Smooth muscle cell (in vitro differentiated cells): Measurements from ENCODE around the gene TPMT. TPM values are rescaled to one million over a fixed set of nuclear protein-coding genes. Genes with fewer than 3 reads are reported as not detected.
A peak's percentile ranks its signal among the peaks of the same experiment; 100 is the strongest.
"Not testable (repeated sequence)": the region's sequence is repeated elsewhere in the genome, so short reads cannot be mapped to it uniquely, and the experiment has no call there.

Experiments
- DNase-seq: peaks from one replicate; lab custom pipeline; 2025; ENCODE audit not compliant: unreplicated experiment; lab: John Stamatoyannopoulos, UW
- H2AFZ ChIP-seq: fragments of 200-600 bp; sonication (generic); 2 replicates; pipeline ENCODE4 v1.6.0; 2016; ENCODE audit warnings: antibody characterized with exemption, low read depth, mild to moderate bottlenecking
- H3F3A ChIP-seq: fragments of 200-600 bp; sonication (generic); 2 replicates; pipeline ENCODE4 v1.6.0; 2017; ENCODE audit warnings: antibody characterized with exemption, low read depth
- H3K27ac ChIP-seq: fragments of 200-600 bp; sonication (generic); 2 replicates; pipeline ENCODE4 v1.5.1; 2016; ENCODE audit warnings: low read depth, mild to moderate bottlenecking
- H3K27me3 ChIP-seq: fragments of 200-600 bp; sonication (generic); 2 replicates; pipeline ENCODE4 v1.6.1; 2016; ENCODE audit warnings: low read depth, mild to moderate bottlenecking
- H3K36me3 ChIP-seq: fragments of 200-600 bp; sonication (generic); 2 replicates; pipeline ENCODE4 v1.5.1; 2016; ENCODE audit warnings: low read depth
- H3K4me1 ChIP-seq: fragments of 200-600 bp; sonication (generic); 2 replicates; pipeline ENCODE4 v1.5.1; 2016; ENCODE audit warnings: low read depth
- H3K4me2 ChIP-seq: fragments of 200-600 bp; sonication (generic); 2 replicates; pipeline ENCODE4 v1.6.0; 2016; ENCODE audit warnings: mild to moderate bottlenecking
- H3K4me3 ChIP-seq: fragments of 200-600 bp; sonication (generic); 2 replicates; pipeline ENCODE4 v1.5.1; 2016; ENCODE audit warnings: mild to moderate bottlenecking
- H3K79me2 ChIP-seq: fragments of 200-600 bp; sonication (generic); 2 replicates; pipeline ENCODE4 v1.6.0; 2016; ENCODE audit warnings: low read depth, mild to moderate bottlenecking
- H3K9ac ChIP-seq: fragments of 200-600 bp; sonication (generic); 2 replicates; pipeline ENCODE4 v1.6.0; 2016; ENCODE audit warnings: low read depth
- H3K9me3 ChIP-seq: fragments of 200-600 bp; sonication (generic); replicated peaks from 2 replicates; pipeline ENCODE4 v1.5.1; 2016; ENCODE audit warnings: low read depth
- H4K20me1 ChIP-seq: fragments of 200-600 bp; sonication (generic); 2 replicates; pipeline ENCODE4 v1.6.0; 2016; ENCODE audit warnings: low read depth
- WGBS: methylation state at CpG from one replicate; pipeline ENCODE4 v1.1.7; 2016; ENCODE audit warnings: low lambda C conversion rate; 5-methylcytosine and 5-hydroxymethylcytosine counted together
- polyA plus RNA-seq: library from polyadenylated mRNA; unstranded; fragments of >200 nt; fragmentation: Nextera tagmentation; extraction: Ambion mirVana; gene quantifications from 2 replicates; pipeline ENCODE4 v1.2.1, GENCODE V29; 2016
- total RNA-seq: library from RNA; depleted of rRNA; stranded (reverse); fragments of >200 nt; gene quantifications from 2 replicates; pipeline ENCODE4 v1.2.3, GENCODE V29; 2014
- TF ChIP-seq, protein P1 (sequence below): fragments of 200-600 bp; sonication (generic); IDR thresholded peaks from 2 replicates; pipeline ENCODE4 v1.5.1; 2017; ENCODE audit warnings: borderline replicate concordance, mild to moderate bottlenecking, antibody characterized with exemption; ENCODE audit not compliant: insufficient read depth, poor library complexity, severe bottlenecking

TPMT gene
- total and polyA plus RNA-seq, 2 experiments from 2014 or later, result 4.9 to 9.6 TPM

DNA sequence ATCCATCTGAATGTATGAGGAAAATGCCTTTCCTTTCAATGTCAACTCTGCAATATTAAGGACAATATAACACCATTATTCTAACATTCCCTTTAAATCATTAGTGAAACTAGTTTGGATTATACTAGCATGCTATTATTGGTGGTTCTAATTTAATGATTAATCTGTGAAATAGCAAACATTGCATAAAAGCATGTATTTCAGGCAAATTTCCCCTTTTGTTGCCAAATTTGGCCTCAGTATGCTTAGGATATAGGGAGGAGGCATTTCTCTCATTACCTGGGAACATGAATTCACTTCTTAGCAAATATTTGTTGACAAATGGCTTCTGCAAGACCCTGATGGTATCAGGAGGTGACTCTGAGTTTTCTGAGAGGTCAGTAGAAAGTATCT, 1.6 kb downstream of the TPMT start:
- Histone ChIP-seq H3K9ac (no peak overlapping the region), H3K36me3 (no peaks in the 10 kb centered on the region), H3K4me2 (peak overlapping the region; percentile 92), H2AFZ (no peak overlapping the region), H3K27ac (no peak overlapping the region), H3K79me2 (peaks cover 3% of the 10 kb centered on the region), H3F3A (peaks cover 4% of the 10 kb centered on the region), H3K4me3 (peak overlapping the region; percentile 96), H3K27me3 (no peaks in the 10 kb centered on the region), H4K20me1 (no peaks in the 10 kb centered on the region), H3K4me1 (peaks cover 16% of the 10 kb centered on the region), H3K9me3 (no peaks in the 10 kb centered on the region)
- TF ChIP-seq, protein P1, sequence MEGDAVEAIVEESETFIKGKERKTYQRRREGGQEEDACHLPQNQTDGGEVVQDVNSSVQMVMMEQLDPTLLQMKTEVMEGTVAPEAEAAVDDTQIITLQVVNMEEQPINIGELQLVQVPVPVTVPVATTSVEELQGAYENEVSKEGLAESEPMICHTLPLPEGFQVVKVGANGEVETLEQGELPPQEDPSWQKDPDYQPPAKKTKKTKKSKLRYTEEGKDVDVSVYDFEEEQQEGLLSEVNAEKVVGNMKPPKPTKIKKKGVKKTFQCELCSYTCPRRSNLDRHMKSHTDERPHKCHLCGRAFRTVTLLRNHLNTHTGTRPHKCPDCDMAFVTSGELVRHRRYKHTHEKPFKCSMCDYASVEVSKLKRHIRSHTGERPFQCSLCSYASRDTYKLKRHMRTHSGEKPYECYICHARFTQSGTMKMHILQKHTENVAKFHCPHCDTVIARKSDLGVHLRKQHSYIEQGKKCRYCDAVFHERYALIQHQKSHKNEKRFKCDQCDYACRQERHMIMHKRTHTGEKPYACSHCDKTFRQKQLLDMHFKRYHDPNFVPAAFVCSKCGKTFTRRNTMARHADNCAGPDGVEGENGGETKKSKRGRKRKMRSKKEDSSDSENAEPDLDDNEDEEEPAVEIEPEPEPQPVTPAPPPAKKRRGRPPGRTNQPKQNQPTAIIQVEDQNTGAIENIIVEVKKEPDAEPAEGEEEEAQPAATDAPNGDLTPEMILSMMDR, result no peak
- DNase-seq, result no peak

DNA sequence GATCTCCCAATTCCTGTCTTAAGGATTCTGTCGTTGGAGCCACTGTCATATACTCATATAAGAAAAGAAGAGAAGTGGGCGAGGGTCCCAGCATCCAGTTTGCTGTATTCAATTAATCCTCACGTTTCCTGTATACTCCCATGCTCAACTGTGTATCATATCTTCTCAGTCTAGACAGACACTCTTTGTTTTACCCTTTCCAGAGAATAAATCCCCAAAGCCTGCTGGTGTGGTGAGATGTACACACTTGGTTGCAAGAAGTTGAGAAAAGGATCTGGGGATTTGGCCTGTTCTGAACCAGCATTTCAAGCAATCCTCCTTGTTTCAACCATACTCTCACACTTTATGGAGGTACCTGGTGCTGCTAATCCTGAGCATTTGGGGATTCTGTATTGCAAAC, 3.1 kb downstream of the TPMT start:
- H3K4me2 ChIP-seq, result no peak overlapping the region
- TF ChIP-seq, protein P1, result no peak
- peaks cover 4% of the 10 kb centered on the region for H3F3A ChIP-seq
- H2AFZ ChIP-seq, result no peak overlapping the region
- no peak for DNase-seq
- no peak overlapping the region for H3K27ac ChIP-seq
- 72% methylated on average over 3 of the region's 3 CpGs for WGBS
- no peaks in the 10 kb centered on the region for H3K9me3 ChIP-seq
- no peaks in the 10 kb centered on the region for H3K36me3 ChIP-seq
- peaks cover 16% of the 10 kb centered on the region for H3K4me1 ChIP-seq
- H3K4me3 ChIP-seq, result no peak overlapping the region
- peaks cover 3% of the 10 kb centered on the region for H3K79me2 ChIP-seq
- no peak overlapping the region for H3K9ac ChIP-seq
- H4K20me1 ChIP-seq, result no peaks in the 10 kb centered on the region
- no peaks in the 10 kb centered on the region for H3K27me3 ChIP-seq

DNA sequence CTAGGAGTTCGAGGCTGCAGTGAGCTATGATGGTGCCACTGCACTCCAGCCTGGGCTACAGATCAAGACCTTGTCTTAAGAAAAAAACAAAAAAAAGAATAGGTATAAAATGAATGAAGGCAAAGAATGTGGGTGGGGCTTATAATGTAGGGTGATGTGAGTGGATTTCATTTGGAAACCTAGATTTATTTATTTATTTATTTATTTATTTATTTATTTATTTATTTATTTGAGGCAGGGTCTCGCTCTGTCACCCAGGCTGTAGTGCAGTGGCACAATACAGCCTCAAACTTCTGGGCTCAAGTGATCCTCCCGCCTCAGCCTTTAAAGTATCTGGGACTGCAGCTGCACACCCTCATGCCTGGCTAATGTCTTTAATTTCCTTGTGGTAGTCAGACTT, 3.5 kb downstream of the TPMT start:
- H2AFZ ChIP-seq, H3K36me3 ChIP-seq, H3F3A ChIP-seq, H3K9ac ChIP-seq, H3K27me3 ChIP-seq, H3K27ac ChIP-seq, H3K4me2 ChIP-seq, DNase-seq, H3K4me3 ChIP-seq, H3K79me2 ChIP-seq, H4K20me1 ChIP-seq, H3K9me3 ChIP-seq: not testable (repeated sequence)
- peaks cover 15% of the 10 kb centered on the region for H3K4me1 ChIP-seq
- WGBS, result 91% methylated on average over 3 of the region's 3 CpGs

DNA sequence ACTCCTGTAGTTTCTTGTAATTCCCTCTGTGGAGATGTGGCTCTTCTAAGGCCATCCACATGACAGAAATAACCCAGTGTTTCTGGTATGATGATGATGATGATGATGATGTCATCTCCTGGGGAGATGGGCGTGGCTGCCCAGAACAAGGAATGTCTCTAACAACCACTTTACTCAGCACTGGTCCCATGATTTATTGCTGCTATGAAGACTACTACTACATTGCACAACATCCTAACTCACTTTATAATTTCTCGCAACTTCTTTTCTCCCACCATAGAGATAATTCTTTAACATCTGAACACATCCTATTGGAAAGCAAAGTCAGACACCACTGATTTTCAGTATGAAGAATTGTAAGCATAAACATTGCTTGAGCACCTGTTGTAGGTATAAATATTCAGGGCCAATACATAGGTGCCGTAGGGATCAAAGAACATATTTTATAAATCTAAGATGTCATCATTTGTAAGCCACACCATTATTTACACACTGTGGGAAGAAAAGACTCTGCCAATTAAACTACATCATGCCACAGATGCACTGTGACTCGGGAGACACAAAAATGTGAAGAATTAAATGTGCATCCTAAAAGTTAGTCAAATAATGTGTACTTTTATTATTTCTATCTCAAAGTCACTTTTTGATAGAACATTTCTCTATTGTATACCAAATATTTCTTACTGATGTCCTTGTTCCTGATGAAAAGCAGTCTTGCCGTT, 6.4 kb downstream of the TPMT start:
- Histone ChIP-seq H3K9ac (peak overlapping the region; percentile 21), H3K4me3 (no peak overlapping the region), H3K27me3 (no peaks in the 10 kb centered on the region), H3K9me3 (no peaks in the 10 kb centered on the region), H2AFZ (no peak overlapping the region), H3K4me1 (peaks cover 3% of the 10 kb centered on the region), H3K79me2 (no peaks in the 10 kb centered on the region), H3K4me2 (no peak overlapping the region), H3K27ac (peak overlapping the region; percentile 72), H4K20me1 (no peaks in the 10 kb centered on the region), H3F3A (peaks cover 4% of the 10 kb centered on the region), H3K36me3 (no peaks in the 10 kb centered on the region)
- no peak for DNase-seq
- TF ChIP-seq, protein P1, result no peak
- 89% methylated on average over 5 of the region's 5 CpGs for WGBS
